C4-2B (cell line): ENCODE measurements around the gene PLAC9.

Source experiments
- H3K27ac ChIP-seq: fragments of 450-650 bp; 2 replicates; pipeline ENCODE4 v1.5.1; 2017
- ZFX ChIP-seq: fragments of 450-650 bp; IDR thresholded peaks from 2 replicates; pipeline ENCODE4 v1.6.1; 2017
- TF ChIP-seq, protein P1 (sequence below): fragments of 450-650 bp; conservative IDR thresholded peaks from 2 replicates; pipeline ENCODE4 v1.5.1; 2017; ENCODE audit warnings: mild to moderate bottlenecking

PLAC9 gene

GRCh38 chr10:80188713-80189112 is 56.2 kb downstream of the PLAC9 start:
- TF ChIP-seq ZFX: no peak
- TF ChIP-seq, protein P1, sequence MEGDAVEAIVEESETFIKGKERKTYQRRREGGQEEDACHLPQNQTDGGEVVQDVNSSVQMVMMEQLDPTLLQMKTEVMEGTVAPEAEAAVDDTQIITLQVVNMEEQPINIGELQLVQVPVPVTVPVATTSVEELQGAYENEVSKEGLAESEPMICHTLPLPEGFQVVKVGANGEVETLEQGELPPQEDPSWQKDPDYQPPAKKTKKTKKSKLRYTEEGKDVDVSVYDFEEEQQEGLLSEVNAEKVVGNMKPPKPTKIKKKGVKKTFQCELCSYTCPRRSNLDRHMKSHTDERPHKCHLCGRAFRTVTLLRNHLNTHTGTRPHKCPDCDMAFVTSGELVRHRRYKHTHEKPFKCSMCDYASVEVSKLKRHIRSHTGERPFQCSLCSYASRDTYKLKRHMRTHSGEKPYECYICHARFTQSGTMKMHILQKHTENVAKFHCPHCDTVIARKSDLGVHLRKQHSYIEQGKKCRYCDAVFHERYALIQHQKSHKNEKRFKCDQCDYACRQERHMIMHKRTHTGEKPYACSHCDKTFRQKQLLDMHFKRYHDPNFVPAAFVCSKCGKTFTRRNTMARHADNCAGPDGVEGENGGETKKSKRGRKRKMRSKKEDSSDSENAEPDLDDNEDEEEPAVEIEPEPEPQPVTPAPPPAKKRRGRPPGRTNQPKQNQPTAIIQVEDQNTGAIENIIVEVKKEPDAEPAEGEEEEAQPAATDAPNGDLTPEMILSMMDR: no peak
- no peak overlapping the region for H3K27ac ChIP-seq

DNA sequence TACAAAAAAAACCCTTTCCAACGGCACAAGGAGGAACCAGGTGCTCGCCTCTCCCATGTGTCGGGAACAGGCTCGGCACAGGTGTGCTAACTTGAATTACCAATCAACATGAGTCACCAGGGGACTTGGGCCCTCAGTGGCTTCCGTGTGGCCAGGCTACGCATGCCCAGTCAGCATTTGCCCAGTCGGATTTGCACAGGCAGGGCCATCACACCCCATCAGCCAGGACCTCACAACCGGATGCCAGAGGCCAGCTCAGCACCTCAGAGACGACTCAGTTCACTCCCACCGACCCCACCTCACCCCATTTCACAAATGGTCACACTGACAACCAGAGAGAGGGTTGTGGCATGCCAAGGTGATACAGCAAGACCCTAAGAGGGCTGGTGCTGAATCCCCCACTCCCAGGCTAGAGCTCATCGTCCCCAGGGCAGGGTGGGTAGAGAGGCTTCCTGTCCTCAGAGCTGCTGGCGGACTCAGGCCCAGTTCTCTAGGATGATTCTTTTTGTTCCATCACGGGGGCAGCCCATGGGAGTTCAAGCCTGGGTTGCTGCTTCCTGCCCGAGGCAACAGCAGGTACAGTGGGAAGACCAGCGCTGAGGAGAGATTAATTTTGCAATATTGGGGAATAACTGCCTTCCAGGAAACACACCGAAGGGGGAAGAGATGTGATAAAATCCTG is 59.2 kb downstream of the PLAC9 start:
- TF ChIP-seq, protein P1: no peak
- no peak for TF ChIP-seq ZFX
- no peak overlapping the region for H3K27ac ChIP-seq

DNA sequence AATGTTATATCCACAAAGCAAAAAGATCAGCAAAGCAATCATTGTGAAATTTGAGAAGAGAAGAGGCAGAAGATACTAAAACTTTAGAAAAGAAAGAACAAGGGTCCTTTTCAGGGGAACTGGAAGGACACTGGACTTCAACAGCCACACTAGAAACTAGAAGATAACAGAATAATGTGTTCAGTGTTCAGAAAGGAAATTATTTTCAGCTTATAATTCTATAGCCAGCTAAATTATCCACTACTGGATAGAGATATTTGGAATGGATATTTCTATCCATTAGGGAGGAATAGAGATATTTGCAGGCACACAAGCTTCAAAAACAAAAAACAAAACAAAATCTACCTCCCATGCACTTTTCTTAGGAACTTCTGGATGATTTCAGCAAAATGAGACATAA is 60.0 kb downstream of the PLAC9 start:
- TF ChIP-seq, protein P1: no peak
- TF ChIP-seq ZFX: no peak
- no peak overlapping the region for H3K27ac ChIP-seq

- no peak overlapping the region for H3K27ac ChIP-seq
- TF ChIP-seq ZFX: no peak
- TF ChIP-seq, protein P1: no peak
Observed at GRCh38 chr10:80194373-80195045, 62.0 kb downstream of the PLAC9 start.
